Fibroblast of skin of left quadriceps (primary cell): ENCODE measurements around the gene ZNF787.
A peak's percentile ranks its signal among the peaks of the same experiment; 100 is the strongest.
"Not testable (repeated sequence)": the region's sequence is repeated elsewhere in the genome, so short reads cannot be mapped to it uniquely, and the experiment has no call there.

Experiments
- DNase-seq, 2 experiments: peaks; one replicate each; pipeline ENCODE4 v3.0.0-alpha.2; 2013; ENCODE audit warnings: low read depth in 2 of 2

ZNF787 gene

GRCh38 chr19:56121180-56122167, at the start of gene ZNF787:
ZNF787 (minus strand) TSS chr19:56121295; CDS start chr19:56103217, 18,078 bp downstream.
- DNase-seq: peak; percentile 97

GRCh38 chr19:56170261-56170660, 49.2 kb upstream of the ZNF787 start:
- DNase-seq: no peak

- no peak for DNase-seq
Measured at GRCh38 chr19:56167064-56167578, 46.0 kb upstream of the ZNF787 start.

- no peak for DNase-seq
Measured at GRCh38 chr19:56163097-56163496, 42.0 kb upstream of the ZNF787 start.

- DNase-seq: no peak
Measured at GRCh38 chr19:56162258-56162657, 41.2 kb upstream of the ZNF787 start.

- no peak for DNase-seq
Measured at GRCh38 chr19:56161534-56161933, 40.4 kb upstream of the ZNF787 start.

- DNase-seq: no peak
Measured at GRCh38 chr19:56159622-56160271, 38.7 kb upstream of the ZNF787 start.

- no peak for DNase-seq
Measured at GRCh38 chr19:56159009-56159559, 38.0 kb upstream of the ZNF787 start.

GRCh38 chr19:56158170-56158757, 37.2 kb upstream of the ZNF787 start:
- no peak for DNase-seq

GRCh38 chr19:56156768-56157167, 35.7 kb upstream of the ZNF787 start:
- no peak for DNase-seq

- no peak for DNase-seq
Measured at GRCh38 chr19:56155124-56155687, 34.1 kb upstream of the ZNF787 start.

GRCh38 chr19:56153507-56153906, 32.4 kb upstream of the ZNF787 start:
- no peak for DNase-seq

GRCh38 chr19:56152644-56153043, 31.5 kb upstream of the ZNF787 start:
- no peak for DNase-seq

- DNase-seq: no peak
Measured at GRCh38 chr19:56150358-56150757, 29.3 kb upstream of the ZNF787 start.

GRCh38 chr19:56149656-56150038, 28.6 kb upstream of the ZNF787 start:
- no peak for DNase-seq

GRCh38 chr19:56148955-56149655, 28.0 kb upstream of the ZNF787 start:
- DNase-seq: not testable (repeated sequence)

- DNase-seq: no peak
Measured at GRCh38 chr19:56148096-56148495, 27.0 kb upstream of the ZNF787 start.

- no peak for DNase-seq
Measured at GRCh38 chr19:56147307-56147706, 26.2 kb upstream of the ZNF787 start.

GRCh38 chr19:56146904-56147303, 25.8 kb upstream of the ZNF787 start:
- no peak for DNase-seq

- DNase-seq: no peak
Measured at GRCh38 chr19:56145698-56146097, 24.6 kb upstream of the ZNF787 start.

GRCh38 chr19:56144831-56145230, 23.7 kb upstream of the ZNF787 start:
- no peak for DNase-seq
